HCT116 (cell line): ENCODE measurements around the gene PAX8.
"Not testable (repeated sequence)": the region's sequence is repeated elsewhere in the genome, so short reads cannot be mapped to it uniquely, and the experiment has no call there.

Experiments
- CEBPB ChIP-seq: IDR thresholded peaks from 2 replicates; pipeline ENCODE4 v1.6.1; 2012; ENCODE audit warnings: low read depth
- CTCF ChIP-seq, 3 experiments: fragments of 200-600 bp in 1 of 3; sonication (generic) in 1 of 3; IDR thresholded peaks in 2 of 3; conservative IDR thresholded peaks in 1 of 3; 2 replicates each; pipeline ENCODE4 v1.5.1; 2012 to 2017; ENCODE audit warnings: low read depth in 2 of 3, low read length in 2 of 3, antibody characterized with exemption in 1 of 3, borderline replicate concordance in 1 of 3, control low read depth in 1 of 3, mild to moderate bottlenecking in 1 of 3, mixed read lengths in 1 of 3, mixed run types in 1 of 3, moderate library complexity in 1 of 3; ENCODE audit not compliant: insufficient read depth in 1 of 3
- EZH2 ChIP-seq: fragments of 200-600 bp; sonication (generic); IDR thresholded peaks from 2 replicates; pipeline ENCODE4 v1.6.1; 2017; ENCODE audit warnings: antibody characterized with exemption, mixed run types
- EZH2phosphoT487 ChIP-seq: fragments of 200-600 bp; IDR thresholded peaks from 2 replicates; pipeline ENCODE4 v1.6.1; 2018; ENCODE audit warnings: antibody characterized with exemption, borderline replicate concordance
- FOSL1 ChIP-seq: IDR thresholded peaks from 2 replicates; pipeline ENCODE4 v1.6.1; 2012; ENCODE audit warnings: low read depth

DNA sequence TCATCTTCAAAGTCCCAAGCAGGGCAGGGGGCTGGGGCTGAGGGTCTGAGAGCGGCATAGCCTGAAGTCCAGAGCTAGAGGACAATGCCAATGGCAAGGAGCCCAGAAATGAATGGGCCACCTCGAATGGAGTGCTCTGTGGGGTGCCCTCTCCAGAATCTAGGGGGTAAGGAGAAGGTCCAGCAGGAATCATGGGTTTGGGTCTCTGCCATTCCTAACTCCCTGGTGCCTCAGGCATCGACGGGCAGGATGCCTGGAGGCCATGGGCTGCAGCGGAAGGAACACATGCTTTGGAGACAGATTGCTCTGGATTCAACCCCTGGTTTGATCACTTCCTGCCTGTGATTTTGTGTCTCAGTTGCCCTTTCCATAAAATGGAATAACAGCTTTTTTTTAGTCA lies 44.4 kb upstream of the PAX8 start:
- not testable (repeated sequence) for TF ChIP-seq EZH2; EZH2phosphoT487; CTCF (IDR thresholded peaks at IDR 0.05 in 2 of 3, conservative IDR thresholded peaks at IDR 0.05 in 1 of 3; ENCODE audit: borderline replicate concordance in 1 of 3, insufficient read depth in 1 of 3, low read depth in 2 of 3, low read length in 2 of 3); CEBPB; FOSL1
